ENCODE measurements around the gene DPEP3.
A peak's percentile ranks its signal among the peaks of the same experiment; 100 is the strongest.

Gene DPEP3

DNA sequence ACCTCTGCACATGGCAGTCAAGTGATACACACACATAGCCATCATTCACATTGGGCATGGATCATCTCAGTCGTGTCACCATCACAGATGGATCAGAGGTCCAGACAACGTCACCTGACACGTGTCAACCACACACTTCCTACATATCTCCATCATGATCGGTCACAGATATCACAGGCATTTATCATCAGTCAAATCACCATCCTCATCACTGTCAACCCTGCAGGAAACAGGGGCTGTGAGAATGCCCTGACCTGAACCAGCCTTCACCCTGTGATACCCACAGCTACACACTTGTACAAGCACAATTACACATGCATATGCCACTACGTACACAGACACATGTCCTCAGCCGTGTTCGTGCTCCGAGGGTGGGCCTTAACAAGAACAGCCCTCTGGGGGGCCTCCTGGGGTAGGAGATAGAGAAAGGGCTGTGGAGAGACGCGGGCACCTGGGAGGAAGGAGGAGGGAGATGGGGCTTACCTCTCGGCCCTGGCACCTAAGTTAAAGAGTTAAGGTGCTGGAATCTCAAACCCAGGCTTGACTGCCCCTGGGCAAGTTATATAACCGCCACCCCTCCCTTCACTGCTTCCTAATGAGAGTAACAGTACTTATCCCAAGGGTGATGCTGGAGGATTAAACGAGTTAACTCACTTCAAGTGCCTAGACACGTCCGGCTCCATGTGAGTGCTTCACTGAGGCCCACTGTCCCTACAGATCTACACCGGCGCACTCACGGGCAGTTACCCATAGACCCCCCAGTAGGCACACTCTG is 12.9 kb downstream of the DPEP3 start:
- H4K20me1 ChIP-seq (ENCODE audit: low read depth, low read length) = no peaks in the 10 kb centered on the region
- H2AFZ ChIP-seq (ENCODE audit: low read depth, low read length, severe bottlenecking) = peak overlapping the region; percentile 70
- no peaks in the 10 kb centered on the region for H3K27me3 ChIP-seq (ENCODE audit: low read length)
- peak overlapping the region; percentile 61 for H3K4me3 ChIP-seq (ENCODE audit: insufficient read depth, low read length, poor library complexity, severe bottlenecking)
- H3K79me2 ChIP-seq (ENCODE audit: insufficient read depth, low read length) = no peaks in the 10 kb centered on the region
- no peaks in the 10 kb centered on the region for H3K36me3 ChIP-seq (ENCODE audit: low read length)
- H3K4me2 ChIP-seq (ENCODE audit: low read depth, low read length, poor library complexity, severe bottlenecking) = peak overlapping the region; percentile 76
- peak overlapping the region; percentile 69 for H3K9ac ChIP-seq (ENCODE audit: low read length)
- H3K9me3 ChIP-seq (ENCODE audit: insufficient read depth, low read length) = no peaks in the 10 kb centered on the region
- no peak for TF ChIP-seq CTCF (IDR thresholded peaks at IDR 0.05; ENCODE audit: insufficient read depth, low read length, poor library complexity, severe bottlenecking)
- TF ChIP-seq EZH2phosphoT487 (conservative IDR thresholded peaks at IDR 0.05; ENCODE audit: low read length) = no peak
- no peaks in the 10 kb centered on the region for H3K9me2 ChIP-seq (replicated peaks; ENCODE audit: insufficient read depth, low read length)
- peak overlapping the region; percentile 29 for H3K27ac ChIP-seq (ENCODE audit: low read depth, low read length)
- H3F3A ChIP-seq (ENCODE audit: insufficient read depth) = no peaks in the 10 kb centered on the region

DNA sequence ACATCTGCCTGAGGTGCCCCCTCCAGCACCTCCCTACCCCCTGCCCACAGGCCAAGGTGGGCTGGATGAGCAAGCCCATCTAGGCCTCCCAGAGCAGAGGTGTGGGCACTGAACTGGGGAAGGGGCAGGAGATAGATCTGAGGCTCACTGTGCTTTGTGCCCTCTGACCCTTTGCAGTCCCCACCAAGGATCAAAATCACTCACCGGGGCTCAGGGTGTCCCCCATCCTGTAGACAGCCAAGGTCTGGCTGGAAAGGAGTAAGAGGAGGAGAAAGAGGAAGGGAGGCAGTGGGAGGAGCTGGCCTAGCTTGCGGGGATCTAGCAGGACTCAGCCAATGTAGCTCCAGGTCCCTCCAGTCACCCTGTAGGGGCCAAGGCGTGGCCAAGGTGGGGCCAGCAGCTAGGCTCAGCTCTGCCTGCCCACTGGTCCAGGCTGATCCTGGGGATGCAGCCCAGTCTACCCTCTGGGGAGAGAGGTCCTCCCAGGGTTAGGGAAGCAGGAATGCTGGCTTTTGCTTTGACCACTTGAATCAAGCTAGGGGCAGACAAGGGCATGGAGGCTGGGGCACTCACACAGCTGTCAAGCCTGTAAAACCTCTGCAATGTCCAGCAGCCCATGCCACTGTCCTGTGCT is 13.6 kb downstream of the DPEP3 start:
- TF ChIP-seq CTCF (IDR thresholded peaks at IDR 0.05; ENCODE audit: insufficient read depth, low read length, poor library complexity, severe bottlenecking) (no peak), EZH2phosphoT487 (conservative IDR thresholded peaks at IDR 0.05; ENCODE audit: low read length) (no peak)
- Histone ChIP-seq H3K9ac (ENCODE audit: low read length) (peak overlapping the region; percentile 69), H2AFZ (ENCODE audit: low read depth, low read length, severe bottlenecking) (no peak overlapping the region), H3K4me3 (ENCODE audit: insufficient read depth, low read length, poor library complexity, severe bottlenecking) (no peak overlapping the region), H4K20me1 (ENCODE audit: low read depth, low read length) (no peaks in the 10 kb centered on the region), H3K4me2 (ENCODE audit: low read depth, low read length, poor library complexity, severe bottlenecking) (peak overlapping the region; percentile 76), H3K9me2 (replicated peaks; ENCODE audit: insufficient read depth, low read length) (no peaks in the 10 kb centered on the region), H3K79me2 (ENCODE audit: insufficient read depth, low read length) (no peaks in the 10 kb centered on the region), H3K36me3 (ENCODE audit: low read length) (no peaks in the 10 kb centered on the region), H3K9me3 (ENCODE audit: insufficient read depth, low read length) (no peaks in the 10 kb centered on the region), H3F3A (ENCODE audit: insufficient read depth) (no peaks in the 10 kb centered on the region), H3K27ac (ENCODE audit: low read depth, low read length) (no peak overlapping the region), H3K27me3 (ENCODE audit: low read length) (no peaks in the 10 kb centered on the region)

DNA sequence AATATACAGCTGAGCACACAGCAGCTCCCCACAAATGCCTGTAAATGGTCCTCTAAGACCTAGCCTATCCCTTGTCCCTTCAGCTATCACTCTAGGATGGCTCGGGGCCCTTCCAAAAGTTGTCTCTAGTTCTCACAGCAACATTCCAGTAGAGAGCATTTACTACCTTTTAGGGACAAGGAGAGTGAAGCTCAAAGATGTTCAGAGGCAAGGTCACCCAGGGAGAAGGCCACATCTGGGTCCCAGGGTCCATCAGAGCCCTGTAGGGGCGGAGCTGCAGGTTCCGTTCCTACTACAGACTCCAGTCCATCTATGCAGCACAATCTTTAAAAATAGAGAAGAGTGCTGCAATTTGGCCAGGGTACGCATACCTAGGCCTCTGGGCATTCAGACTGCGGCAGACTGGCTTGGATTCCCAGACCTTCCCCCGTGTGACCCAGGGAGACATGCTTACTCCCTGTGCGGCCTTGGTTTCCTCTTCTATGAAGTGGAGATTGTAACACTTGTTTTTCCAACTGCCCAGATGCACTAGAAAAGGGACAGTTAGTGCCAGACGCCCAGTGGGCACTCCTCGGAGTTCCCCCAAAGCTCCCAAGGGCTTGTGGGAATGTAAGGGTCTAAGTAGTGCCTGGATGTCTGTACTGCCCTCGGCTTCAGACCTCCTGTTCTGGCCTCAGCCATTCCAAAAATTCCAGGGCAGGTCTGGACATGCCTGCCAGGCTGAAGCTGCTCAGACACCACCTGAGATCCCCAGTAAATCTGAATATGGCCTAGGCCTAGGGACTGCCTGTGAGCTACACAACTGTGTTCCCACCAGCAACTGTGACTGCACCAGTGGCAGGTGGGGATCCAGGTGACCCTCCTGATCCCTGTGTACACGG is 14.4 kb downstream of the DPEP3 start:
- Histone ChIP-seq H4K20me1 (ENCODE audit: low read depth, low read length) (no peaks in the 10 kb centered on the region), H3K9me3 (ENCODE audit: insufficient read depth, low read length) (no peaks in the 10 kb centered on the region), H3K27me3 (ENCODE audit: low read length) (no peaks in the 10 kb centered on the region), H3F3A (ENCODE audit: insufficient read depth) (no peaks in the 10 kb centered on the region), H3K9ac (ENCODE audit: low read length) (no peak overlapping the region), H3K4me3 (ENCODE audit: insufficient read depth, low read length, poor library complexity, severe bottlenecking) (no peak overlapping the region), H3K79me2 (ENCODE audit: insufficient read depth, low read length) (no peaks in the 10 kb centered on the region), H3K9me2 (replicated peaks; ENCODE audit: insufficient read depth, low read length) (no peaks in the 10 kb centered on the region), H3K36me3 (ENCODE audit: low read length) (no peaks in the 10 kb centered on the region), H3K4me2 (ENCODE audit: low read depth, low read length, poor library complexity, severe bottlenecking) (no peak overlapping the region), H3K27ac (ENCODE audit: low read depth, low read length) (no peak overlapping the region), H2AFZ (ENCODE audit: low read depth, low read length, severe bottlenecking) (no peak overlapping the region)
- no peak for TF ChIP-seq EZH2phosphoT487 (conservative IDR thresholded peaks at IDR 0.05; ENCODE audit: low read length)
- TF ChIP-seq CTCF (IDR thresholded peaks at IDR 0.05; ENCODE audit: insufficient read depth, low read length, poor library complexity, severe bottlenecking) = no peak
